ENCODE measurements around the gene ALDH3B1. TPM values are rescaled to one million over a fixed set of nuclear protein-coding genes. Genes with fewer than 3 reads are reported as not detected.
A peak's percentile ranks its signal among the peaks of the same experiment; 100 is the strongest.

The ALDH3B1 gene
- total RNA-seq, 1 donor from 2014 or later, result 0.35 TPM

- H3K9me3 Mint-ChIP-seq, result no peaks in the 10 kb centered on the region
- TF ChIP-seq, protein P1, sequence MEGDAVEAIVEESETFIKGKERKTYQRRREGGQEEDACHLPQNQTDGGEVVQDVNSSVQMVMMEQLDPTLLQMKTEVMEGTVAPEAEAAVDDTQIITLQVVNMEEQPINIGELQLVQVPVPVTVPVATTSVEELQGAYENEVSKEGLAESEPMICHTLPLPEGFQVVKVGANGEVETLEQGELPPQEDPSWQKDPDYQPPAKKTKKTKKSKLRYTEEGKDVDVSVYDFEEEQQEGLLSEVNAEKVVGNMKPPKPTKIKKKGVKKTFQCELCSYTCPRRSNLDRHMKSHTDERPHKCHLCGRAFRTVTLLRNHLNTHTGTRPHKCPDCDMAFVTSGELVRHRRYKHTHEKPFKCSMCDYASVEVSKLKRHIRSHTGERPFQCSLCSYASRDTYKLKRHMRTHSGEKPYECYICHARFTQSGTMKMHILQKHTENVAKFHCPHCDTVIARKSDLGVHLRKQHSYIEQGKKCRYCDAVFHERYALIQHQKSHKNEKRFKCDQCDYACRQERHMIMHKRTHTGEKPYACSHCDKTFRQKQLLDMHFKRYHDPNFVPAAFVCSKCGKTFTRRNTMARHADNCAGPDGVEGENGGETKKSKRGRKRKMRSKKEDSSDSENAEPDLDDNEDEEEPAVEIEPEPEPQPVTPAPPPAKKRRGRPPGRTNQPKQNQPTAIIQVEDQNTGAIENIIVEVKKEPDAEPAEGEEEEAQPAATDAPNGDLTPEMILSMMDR (conservative IDR thresholded peaks at IDR 0.05), result no peak
Measured at GRCh38 chr11:68077617-68078582, 67.8 kb downstream of the ALDH3B1 start.

More at GRCh38 chr11:68077617-68078582, 67.8 kb downstream of the ALDH3B1 start:
- H3K36me3 Mint-ChIP-seq (ENCODE audit: low read depth), result peaks cover 7% of the 10 kb centered on the region
- H3K27me3 Mint-ChIP-seq (ENCODE audit: low read depth), result no peaks in the 10 kb centered on the region
- no peaks in the 10 kb centered on the region for H3K4me1 Mint-ChIP-seq
- DNase-seq (ENCODE audit: low read depth, low spot score), result no peak
- no peak overlapping the region for H3K4me3 Mint-ChIP-seq
- peak overlapping the region; percentile 79 for H3K27ac Mint-ChIP-seq (ENCODE audit: unreplicated experiment)

Small RNAs within 50 kb of the gene (microRNA-seq; reads per million reads assigned to microRNA genes)
- not detected for gene MIR4691
- gene MIR6753, result not detected
- 7.1 reads per million, percentile 8 among the genes with 10 or more reads in this experiment for gene MIR7113

Other genes with a start within 250 kb of the ALDH3B1 start
- gene UNC93B1, start 6.2 kb upstream of the ALDH3B1 start, total RNA-seq, result 3.9 and 4.3 TPM in 2 replicates
- 150 and 155 TPM in 2 replicates for gene NDUFS8, start 20.4 kb downstream of the ALDH3B1 start, total RNA-seq
- gene TCIRG1, start 28.7 kb downstream of the ALDH3B1 start, total RNA-seq, result 8.1 and 10.2 TPM in 2 replicates
- gene CHKA, start 111.1 kb downstream of the ALDH3B1 start, total RNA-seq, result 44.2 and 46.4 TPM in 2 replicates
- gene KMT5B, start 203.0 kb downstream of the ALDH3B1 start, total RNA-seq, result 42.7 and 43.7 TPM in 2 replicates